Stimulated activated naive CD8-positive, alpha-beta T cell treated with anti-CD3 and anti-CD28 coated beads, Interleukin-15, Interleukin-2, amounts not matched to agents 100 U/mL and 50 U/mL, for 24 hours (primary cell): ENCODE data around the gene AMIGO2.
"Not testable (repeated sequence)": the region's sequence is repeated elsewhere in the genome, so short reads cannot be mapped to it uniquely, and the experiment has no call there.

ENCODE experiments used
- ATAC-seq: fragments of 150-1000 bp; cut with Tn5 transposase; one replicate; pipeline ENCODE4 v1.10.0; 2021
- DNase-seq: peaks from one replicate; pipeline ENCODE4 v3.0.0; 2021

Gene AMIGO2

GRCh38 chr12:47073951-47074350 lies 5.8 kb downstream of the AMIGO2 start:
- ATAC-seq (no peak), DNase-seq (no peak)

GRCh38 chr12:47071241-47071852 lies 8.4 kb downstream of the AMIGO2 start:
- DNase-seq (no peak), ATAC-seq (no peak)

GRCh38 chr12:47070310-47070709 lies 9.4 kb downstream of the AMIGO2 start:
- DNase-seq = no peak
- ATAC-seq = no peak

- DNase-seq (no peak), ATAC-seq (no peak)
Observed at GRCh38 chr12:47068539-47068938, 11.2 kb downstream of the AMIGO2 start.

GRCh38 chr12:47067771-47068431 lies 11.9 kb downstream of the AMIGO2 start:
- ATAC-seq (no peak), DNase-seq (no peak)

- ATAC-seq (peak; percentile 82), DNase-seq (no peak)
Observed at GRCh38 chr12:47067176-47067575, 12.6 kb downstream of the AMIGO2 start.

GRCh38 chr12:47066278-47067025 lies 13.3 kb downstream of the AMIGO2 start:
- peak; percentile 75 for ATAC-seq
- DNase-seq = no peak

GRCh38 chr12:47065546-47065945 lies 14.2 kb downstream of the AMIGO2 start:
- DNase-seq = no peak
- no peak for ATAC-seq

GRCh38 chr12:47058640-47059039 lies 21.1 kb downstream of the AMIGO2 start:
- ATAC-seq, DNase-seq: not testable (repeated sequence)

- not testable (repeated sequence) for ATAC-seq, DNase-seq
Observed at GRCh38 chr12:47056944-47057343, 22.8 kb downstream of the AMIGO2 start.

GRCh38 chr12:47055856-47056255 lies 23.9 kb downstream of the AMIGO2 start:
- not testable (repeated sequence) for DNase-seq, ATAC-seq

- no peak for DNase-seq
- no peak for ATAC-seq
Observed at GRCh38 chr12:47054659-47055058, 25.1 kb downstream of the AMIGO2 start.

GRCh38 chr12:47053961-47054360 lies 25.8 kb downstream of the AMIGO2 start:
- ATAC-seq = no peak
- DNase-seq = no peak

- DNase-seq (no peak), ATAC-seq (no peak)
Observed at GRCh38 chr12:47052274-47052673, 27.5 kb downstream of the AMIGO2 start.

- ATAC-seq, DNase-seq: not testable (repeated sequence)
Observed at GRCh38 chr12:47051291-47051690, 28.5 kb downstream of the AMIGO2 start.

GRCh38 chr12:47048541-47048940 lies 31.2 kb downstream of the AMIGO2 start:
- DNase-seq = no peak
- ATAC-seq = no peak

GRCh38 chr12:47041327-47041726 lies 38.4 kb downstream of the AMIGO2 start:
- ATAC-seq = no peak
- no peak for DNase-seq

- DNase-seq = no peak
- no peak for ATAC-seq
Observed at GRCh38 chr12:47039756-47040155, 40.0 kb downstream of the AMIGO2 start.

- DNase-seq (no peak), ATAC-seq (no peak)
Observed at GRCh38 chr12:47039079-47039478, 40.7 kb downstream of the AMIGO2 start.

GRCh38 chr12:47038270-47038748 lies 41.5 kb downstream of the AMIGO2 start:
- DNase-seq (no peak), ATAC-seq (no peak)

- no peak for DNase-seq
- no peak for ATAC-seq
Observed at GRCh38 chr12:47035484-47035883, 44.3 kb downstream of the AMIGO2 start.

GRCh38 chr12:47034661-47035060 lies 45.1 kb downstream of the AMIGO2 start:
- DNase-seq = no peak
- no peak for ATAC-seq
